Activated naive CD8-positive, alpha-beta T cell treated with anti-CD3 and anti-CD28 coated beads, Interleukin-2, amount 50 U/mL, for 24 hours (primary cell): Measurements from ENCODE around the gene TSPAN18.

Experiments used
- ATAC-seq: fragments of 150-1000 bp; cut with Tn5 transposase; one replicate; pipeline ENCODE4 v1.10.0; 2021
- DNase-seq: peaks from one replicate; pipeline ENCODE4 v3.0.0; 2021
- H3K27ac Mint-ChIP-seq: one replicate; pipeline ENCODE4 v1.8.0; 2021; ENCODE audit warnings: mild to moderate bottlenecking, mixed read lengths
- H3K27me3 Mint-ChIP-seq: one replicate; pipeline ENCODE4 v1.8.0; 2021; ENCODE audit warnings: mixed read lengths
- H3K36me3 Mint-ChIP-seq: one replicate; pipeline ENCODE4 v1.8.0; 2021; ENCODE audit warnings: low read depth, mixed read lengths
- H3K4me1 Mint-ChIP-seq: one replicate; pipeline ENCODE4 v1.8.0; 2021; ENCODE audit warnings: mixed read lengths
- H3K4me3 Mint-ChIP-seq: one replicate; pipeline ENCODE4 v1.8.0; 2021; ENCODE audit warnings: mild to moderate bottlenecking, moderate library complexity, mixed read lengths
- H3K9me3 Mint-ChIP-seq: one replicate; pipeline ENCODE4 v1.8.0; 2021; ENCODE audit warnings: mixed read lengths

Gene TSPAN18

DNA sequence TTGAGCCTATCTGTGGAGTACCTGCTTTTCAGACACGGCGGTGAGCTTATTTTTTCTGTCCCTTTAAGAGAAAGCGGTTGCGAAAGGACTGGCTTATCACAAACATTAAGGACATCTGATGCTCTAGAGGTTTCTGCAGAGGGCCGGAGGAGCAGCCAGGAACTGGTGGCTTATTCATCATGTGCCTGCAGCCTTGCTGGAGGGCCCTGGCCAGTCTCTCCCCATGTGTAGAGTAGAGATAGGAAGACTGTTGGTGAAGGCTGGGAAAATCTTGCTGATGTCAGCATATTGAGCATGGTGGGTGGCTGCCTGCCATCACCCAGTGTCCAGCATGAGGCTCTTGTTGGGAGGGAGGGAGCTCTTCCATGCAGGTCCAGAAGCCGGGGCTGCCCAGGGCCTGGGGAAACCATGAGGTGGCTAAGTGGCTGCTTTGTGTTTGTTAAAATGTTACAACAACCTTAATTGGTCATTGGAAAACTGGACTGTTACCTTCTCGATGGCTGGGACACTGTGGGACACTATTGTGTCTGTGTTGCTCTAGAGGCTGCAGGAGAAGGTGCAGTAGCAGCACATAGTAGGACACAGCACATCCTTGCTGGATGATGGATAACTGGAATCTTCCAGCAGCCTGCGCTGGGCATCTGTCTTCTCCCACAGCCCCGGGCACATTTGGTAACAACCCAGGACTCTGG is 54.3 kb downstream of the TSPAN18 start:
- Mint-ChIP-seq H3K36me3 (no peaks in the 10 kb centered on the region), H3K27ac (no peak overlapping the region), H3K4me3 (no peak overlapping the region), H3K27me3 (no peaks in the 10 kb centered on the region), H3K9me3 (no peaks in the 10 kb centered on the region), H3K4me1 (no peaks in the 10 kb centered on the region)
- DNase-seq (no peak), ATAC-seq (no peak)

DNA sequence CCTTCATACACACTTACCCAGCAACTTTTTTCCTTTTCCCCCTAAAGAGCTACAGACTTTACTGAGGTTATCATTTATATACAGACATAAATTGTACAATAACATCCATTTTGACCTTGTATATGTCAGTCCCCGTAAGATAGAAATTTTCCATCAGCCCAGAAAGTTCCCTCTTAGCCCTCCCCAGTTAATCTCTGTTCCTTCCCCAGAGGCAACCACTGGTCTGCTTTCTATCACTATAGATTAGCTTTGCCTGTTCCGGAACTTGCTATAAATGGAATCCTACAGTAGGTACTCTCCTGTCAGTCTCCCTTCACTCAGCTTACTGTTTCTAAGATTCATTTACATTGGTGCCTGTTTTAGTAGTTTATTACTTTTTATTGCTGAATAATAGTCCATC is 54.9 kb downstream of the TSPAN18 start:
- Mint-ChIP-seq H3K4me1 (no peaks in the 10 kb centered on the region), H3K9me3 (no peaks in the 10 kb centered on the region), H3K36me3 (no peaks in the 10 kb centered on the region), H3K4me3 (no peak overlapping the region), H3K27me3 (no peaks in the 10 kb centered on the region), H3K27ac (no peak overlapping the region)
- DNase-seq, result no peak
- no peak for ATAC-seq

DNA sequence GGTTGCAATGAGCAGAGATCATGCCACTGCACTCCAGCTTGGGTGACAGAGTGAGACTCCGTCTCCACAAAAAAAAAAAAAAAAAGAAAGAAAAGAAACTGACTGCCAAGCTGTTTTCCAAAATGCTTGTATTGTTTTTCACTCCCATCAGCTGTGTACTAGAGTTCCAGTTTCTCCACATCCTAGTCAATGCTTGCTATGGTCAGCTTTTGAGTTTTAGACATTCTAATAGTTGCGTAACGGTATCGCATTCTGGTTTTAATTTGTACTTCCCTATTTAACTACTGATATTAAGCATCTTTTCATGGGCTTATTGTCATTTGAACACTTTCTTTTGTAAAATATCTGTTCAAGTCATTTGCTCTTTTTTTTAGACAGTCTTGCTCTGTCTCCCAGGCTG is 55.7 kb downstream of the TSPAN18 start:
- no peak overlapping the region for H3K4me3 Mint-ChIP-seq
- no peaks in the 10 kb centered on the region for H3K4me1 Mint-ChIP-seq
- no peaks in the 10 kb centered on the region for H3K27me3 Mint-ChIP-seq
- H3K36me3 Mint-ChIP-seq, result no peaks in the 10 kb centered on the region
- H3K27ac Mint-ChIP-seq, result no peak overlapping the region
- no peaks in the 10 kb centered on the region for H3K9me3 Mint-ChIP-seq
- ATAC-seq (no peak), DNase-seq (no peak)

DNA sequence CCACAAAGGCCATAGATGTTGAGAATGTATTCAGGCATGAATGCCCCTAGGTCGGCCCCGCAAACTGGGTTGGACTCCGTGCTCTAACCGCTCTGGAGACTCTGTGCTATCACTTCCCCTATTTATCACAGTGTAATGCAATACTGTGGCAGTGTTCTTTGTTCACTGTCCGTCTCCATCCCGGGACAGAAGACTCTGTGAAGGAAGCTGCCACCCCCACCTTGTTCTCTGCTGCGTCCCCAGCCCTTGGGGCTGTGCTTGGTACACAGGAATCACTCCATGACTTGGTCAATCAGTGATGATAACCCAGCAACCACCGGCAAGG is 57.6 kb downstream of the TSPAN18 start:
- Mint-ChIP-seq H3K4me3 (no peak overlapping the region), H3K27me3 (no peaks in the 10 kb centered on the region), H3K36me3 (no peaks in the 10 kb centered on the region), H3K4me1 (no peaks in the 10 kb centered on the region), H3K27ac (no peak overlapping the region), H3K9me3 (no peaks in the 10 kb centered on the region)
- ATAC-seq (no peak), DNase-seq (no peak)

DNA sequence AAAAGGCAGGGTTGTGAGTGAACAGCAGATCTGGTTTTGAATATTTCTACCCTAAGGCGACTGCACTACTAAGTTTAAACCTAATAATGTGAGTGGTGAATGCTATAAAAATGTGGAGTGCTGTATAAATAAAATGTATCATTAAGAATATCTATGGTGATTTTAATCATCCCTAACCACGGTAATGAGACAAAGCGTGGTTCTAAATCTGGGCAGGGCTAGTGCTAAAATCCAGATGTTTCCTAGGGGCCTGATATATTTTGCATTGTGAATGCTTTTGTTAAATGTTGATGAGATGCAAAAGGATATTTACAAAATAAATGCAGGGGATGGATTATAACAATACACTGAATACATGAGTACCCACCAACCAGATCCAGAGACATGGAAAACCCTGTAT is 58.1 kb downstream of the TSPAN18 start:
- no peak for ATAC-seq
- Mint-ChIP-seq H3K4me3 (no peak overlapping the region), H3K9me3 (no peaks in the 10 kb centered on the region), H3K27me3 (no peaks in the 10 kb centered on the region), H3K36me3 (no peaks in the 10 kb centered on the region), H3K4me1 (no peaks in the 10 kb centered on the region), H3K27ac (no peak overlapping the region)
- no peak for DNase-seq

DNA sequence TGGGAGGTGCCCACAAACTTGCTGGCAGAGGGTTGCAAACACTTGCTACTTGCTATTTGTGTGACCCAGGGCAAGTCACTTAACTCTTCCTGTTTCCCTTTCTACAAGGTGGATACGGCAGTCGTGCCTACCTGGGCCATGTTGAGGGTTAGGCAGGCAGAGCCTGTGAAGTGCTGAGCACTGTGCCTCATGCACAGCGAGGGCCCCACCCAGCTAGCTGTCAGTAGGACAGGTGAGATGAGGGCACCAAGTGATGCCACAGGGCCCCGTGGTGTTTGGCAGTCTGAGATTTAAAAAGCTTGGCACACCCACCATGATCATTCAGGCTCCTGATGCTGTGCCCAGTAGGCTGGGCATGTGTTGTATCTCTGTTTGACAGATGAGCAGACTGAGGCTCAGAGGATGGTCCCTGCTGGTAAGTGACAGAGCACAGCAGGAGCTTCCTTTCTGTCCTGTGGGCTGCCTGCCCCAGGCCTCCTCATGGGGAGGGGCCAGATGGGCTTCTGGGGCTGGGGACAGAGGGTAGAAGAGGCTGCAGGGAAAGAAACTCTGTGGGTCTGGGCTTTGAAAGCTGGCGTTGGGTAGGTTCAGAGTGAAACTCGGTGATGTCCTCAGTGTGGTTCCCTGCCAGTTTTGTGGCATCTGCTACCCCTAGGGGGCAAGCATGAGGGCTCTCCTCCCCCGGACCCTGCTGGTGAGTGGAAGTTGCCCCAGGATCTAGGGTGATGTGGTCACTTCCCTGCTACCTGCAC is 59.3 kb downstream of the TSPAN18 start:
- ATAC-seq (no peak), DNase-seq (peak; percentile 13)
- H3K27me3 Mint-ChIP-seq, result no peaks in the 10 kb centered on the region
- H3K27ac Mint-ChIP-seq, result no peak overlapping the region
- no peaks in the 10 kb centered on the region for H3K4me1 Mint-ChIP-seq
- H3K4me3 Mint-ChIP-seq, result no peak overlapping the region
- no peaks in the 10 kb centered on the region for H3K9me3 Mint-ChIP-seq
- H3K36me3 Mint-ChIP-seq, result no peaks in the 10 kb centered on the region

DNA sequence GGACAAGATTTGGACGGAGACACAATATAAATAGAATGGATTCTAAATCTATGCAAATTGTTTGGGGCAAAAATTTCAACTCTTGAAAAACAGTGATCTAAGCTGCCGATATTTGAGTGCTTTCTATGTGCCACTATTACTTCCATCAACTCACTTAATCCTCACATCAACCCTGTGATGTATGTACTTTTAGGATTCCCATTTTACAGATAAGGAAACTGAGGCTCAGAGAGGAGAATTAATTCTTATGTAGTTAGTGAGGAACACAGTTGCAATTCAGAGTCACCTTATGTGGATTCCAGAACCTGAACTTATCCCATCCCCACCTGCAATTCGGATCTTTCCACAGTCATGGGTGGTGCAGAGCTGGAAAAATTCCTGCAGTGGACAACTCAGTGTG is 60.3 kb downstream of the TSPAN18 start:
- Mint-ChIP-seq H3K27me3 (peaks cover under 1% of the 10 kb centered on the region), H3K4me3 (no peak overlapping the region), H3K9me3 (no peaks in the 10 kb centered on the region), H3K27ac (no peak overlapping the region), H3K36me3 (no peaks in the 10 kb centered on the region), H3K4me1 (no peaks in the 10 kb centered on the region)
- DNase-seq, result no peak
- no peak for ATAC-seq

DNA sequence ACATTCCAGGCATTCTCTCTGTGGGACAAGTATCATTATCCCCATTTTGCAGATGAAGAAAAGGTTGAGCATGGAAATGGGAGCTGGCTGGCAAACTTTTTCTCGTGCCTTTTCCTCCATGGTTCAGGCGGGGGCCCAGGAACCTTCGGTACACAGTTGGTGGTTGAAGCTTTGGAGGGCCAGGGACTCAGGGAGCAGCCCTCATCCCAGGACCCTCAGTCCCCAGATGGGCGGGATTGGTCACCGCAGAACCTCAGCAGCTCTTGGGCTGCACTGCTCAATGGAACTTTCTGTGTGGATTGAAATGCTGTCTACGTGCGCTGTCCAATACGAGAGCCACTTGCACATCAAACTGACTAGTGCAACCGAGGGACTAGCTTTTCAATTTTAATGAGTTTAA is 61.2 kb downstream of the TSPAN18 start:
- ATAC-seq, result no peak
- Mint-ChIP-seq H3K9me3 (no peaks in the 10 kb centered on the region), H3K4me1 (no peaks in the 10 kb centered on the region), H3K27ac (no peak overlapping the region), H3K36me3 (no peaks in the 10 kb centered on the region), H3K27me3 (peaks cover 2% of the 10 kb centered on the region), H3K4me3 (no peak overlapping the region)
- DNase-seq, result no peak

DNA sequence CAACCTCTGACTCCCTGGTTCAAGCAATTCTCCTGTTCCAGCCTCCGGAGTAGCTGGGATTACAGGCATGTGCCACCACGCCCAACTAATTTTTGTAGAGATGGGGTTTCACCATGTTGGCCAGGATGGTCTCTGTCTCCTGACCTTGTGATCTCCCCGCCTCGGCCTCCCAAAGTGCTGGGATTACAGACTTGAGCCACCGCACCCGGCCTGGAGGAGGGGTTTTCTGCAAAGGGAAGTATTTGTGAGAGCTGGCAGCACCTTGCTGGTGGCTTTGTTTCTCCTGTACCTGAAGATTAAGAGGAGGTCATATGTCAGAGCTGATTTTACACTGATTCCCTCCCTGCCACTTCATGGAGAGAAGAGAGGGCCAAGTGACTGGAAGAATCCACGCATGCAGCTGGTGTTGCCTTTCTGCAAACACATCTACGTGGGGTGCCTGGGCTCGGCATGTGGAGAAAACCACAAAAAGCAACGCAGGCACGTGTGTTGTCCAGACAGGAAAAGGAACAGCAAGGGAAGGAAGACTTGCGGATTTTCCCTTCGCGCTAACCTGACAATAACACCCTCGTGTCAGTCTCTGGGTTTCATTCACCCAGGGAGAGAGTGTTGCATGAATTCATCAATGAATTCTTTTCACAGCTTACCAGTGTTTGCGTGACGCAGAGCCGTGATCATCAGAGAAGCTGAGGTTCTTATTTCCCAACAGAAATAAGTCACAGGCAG is 61.9 kb downstream of the TSPAN18 start:
- DNase-seq (no peak), ATAC-seq (no peak)
- H3K4me1 Mint-ChIP-seq, result no peaks in the 10 kb centered on the region
- H3K9me3 Mint-ChIP-seq, result no peaks in the 10 kb centered on the region
- H3K36me3 Mint-ChIP-seq, result no peaks in the 10 kb centered on the region
- H3K4me3 Mint-ChIP-seq, result no peak overlapping the region
- peaks cover 2% of the 10 kb centered on the region for H3K27me3 Mint-ChIP-seq
- no peak overlapping the region for H3K27ac Mint-ChIP-seq

DNA sequence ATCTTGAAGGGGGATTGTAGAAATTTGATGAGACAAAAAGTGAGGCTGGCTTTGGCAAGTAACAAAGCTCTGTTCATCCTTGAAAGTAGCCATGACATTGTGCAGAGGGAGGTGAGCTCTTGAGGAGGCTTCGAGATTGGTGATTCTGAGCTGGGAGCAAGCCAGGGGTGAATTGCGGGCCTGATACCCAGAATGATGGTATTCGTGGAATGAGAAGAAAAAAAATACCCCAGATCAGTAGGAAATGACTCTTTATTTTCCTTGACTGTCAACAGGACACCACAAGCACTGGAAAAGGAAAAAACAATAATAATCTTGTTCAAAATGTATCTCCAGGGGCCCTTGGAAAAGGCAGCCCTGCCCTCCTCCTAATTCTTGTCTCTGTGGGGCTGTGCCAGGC is 62.7 kb downstream of the TSPAN18 start:
- Mint-ChIP-seq H3K4me1 (no peaks in the 10 kb centered on the region), H3K9me3 (no peaks in the 10 kb centered on the region), H3K27me3 (peaks cover 2% of the 10 kb centered on the region), H3K27ac (no peak overlapping the region), H3K36me3 (no peaks in the 10 kb centered on the region), H3K4me3 (no peak overlapping the region)
- ATAC-seq, result no peak
- DNase-seq, result no peak

DNA sequence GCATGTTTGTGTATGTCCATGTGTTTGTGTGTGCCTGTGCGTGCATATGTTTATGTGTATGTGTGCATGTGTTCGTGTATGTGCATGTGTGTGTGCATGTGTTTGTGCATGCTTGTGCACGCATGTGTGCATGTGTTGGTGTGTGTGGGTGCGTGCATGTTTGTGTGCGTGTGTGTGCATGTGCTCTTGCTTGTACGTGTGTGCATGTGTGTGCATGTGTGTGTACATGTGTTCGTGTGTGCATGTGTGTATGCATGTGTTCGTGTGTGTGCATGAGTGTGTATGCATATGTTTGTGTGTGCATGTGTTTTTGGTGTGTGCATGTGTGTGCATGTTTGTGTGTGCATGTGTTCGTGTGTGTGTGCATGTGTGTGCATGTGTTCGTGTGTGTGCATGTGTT is 63.4 kb downstream of the TSPAN18 start:
- Mint-ChIP-seq H3K36me3 (no peaks in the 10 kb centered on the region), H3K4me3 (no peak overlapping the region), H3K4me1 (no peaks in the 10 kb centered on the region), H3K9me3 (no peaks in the 10 kb centered on the region), H3K27me3 (peaks cover 2% of the 10 kb centered on the region), H3K27ac (no peak overlapping the region)
- DNase-seq (no peak), ATAC-seq (no peak)

DNA sequence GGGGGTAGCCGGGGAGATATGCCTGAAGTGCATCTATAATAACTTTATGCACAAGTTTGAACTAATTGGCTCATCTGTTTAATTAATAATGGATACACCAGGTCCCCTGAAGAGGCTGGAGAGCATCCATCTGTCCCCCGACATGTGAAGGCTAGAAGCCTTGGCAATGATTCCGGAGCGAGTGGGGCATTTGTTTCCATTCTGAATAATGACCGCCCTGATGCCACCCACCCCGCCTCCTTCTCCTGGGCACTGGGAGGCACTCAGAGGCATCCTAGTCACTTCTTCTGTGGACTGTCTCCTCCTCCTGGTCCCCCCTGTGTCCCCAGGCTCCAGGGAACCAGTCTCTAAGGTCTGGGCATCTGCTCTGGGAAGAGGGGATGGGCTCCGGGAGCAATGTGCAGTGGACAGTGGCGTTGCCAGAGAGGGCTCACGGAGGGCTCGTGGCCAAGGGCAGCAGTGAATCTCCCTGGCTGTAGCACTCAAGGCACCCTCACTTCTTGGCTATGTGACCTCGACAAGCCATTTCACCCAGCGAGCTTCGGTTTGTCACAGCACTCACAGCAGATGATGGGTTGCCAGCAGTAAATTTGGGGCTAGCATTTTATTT is 64.7 kb downstream of the TSPAN18 start:
- DNase-seq (no peak), ATAC-seq (no peak)
- no peaks in the 10 kb centered on the region for H3K4me1 Mint-ChIP-seq
- H3K27me3 Mint-ChIP-seq, result peaks cover 2% of the 10 kb centered on the region
- no peak overlapping the region for H3K4me3 Mint-ChIP-seq
- no peaks in the 10 kb centered on the region for H3K9me3 Mint-ChIP-seq
- H3K27ac Mint-ChIP-seq, result no peak overlapping the region
- H3K36me3 Mint-ChIP-seq, result no peaks in the 10 kb centered on the region

DNA sequence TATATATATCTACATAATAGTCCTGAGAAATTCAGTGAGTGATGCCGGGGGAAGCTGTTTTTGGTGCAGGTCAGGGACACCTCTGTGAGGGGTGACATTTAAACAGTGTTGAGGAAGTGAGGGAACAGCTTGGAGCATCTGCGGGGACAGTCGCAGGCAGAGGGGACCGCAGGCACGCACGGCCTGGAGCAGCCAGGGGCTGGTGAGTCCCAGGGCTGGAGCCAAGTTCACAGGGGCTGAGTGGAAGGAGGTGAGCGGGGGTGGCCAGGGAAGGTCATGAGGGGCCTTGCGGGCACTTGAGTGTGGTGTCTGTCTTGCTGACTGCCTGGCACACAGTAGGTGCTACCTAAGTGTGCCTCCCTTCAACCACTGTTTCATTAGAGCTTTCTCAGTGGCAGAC is 65.4 kb downstream of the TSPAN18 start:
- Mint-ChIP-seq H3K27ac (no peak overlapping the region), H3K4me1 (no peaks in the 10 kb centered on the region), H3K36me3 (no peaks in the 10 kb centered on the region), H3K4me3 (no peak overlapping the region), H3K9me3 (no peaks in the 10 kb centered on the region), H3K27me3 (peaks cover 2% of the 10 kb centered on the region)
- ATAC-seq (no peak), DNase-seq (no peak)

DNA sequence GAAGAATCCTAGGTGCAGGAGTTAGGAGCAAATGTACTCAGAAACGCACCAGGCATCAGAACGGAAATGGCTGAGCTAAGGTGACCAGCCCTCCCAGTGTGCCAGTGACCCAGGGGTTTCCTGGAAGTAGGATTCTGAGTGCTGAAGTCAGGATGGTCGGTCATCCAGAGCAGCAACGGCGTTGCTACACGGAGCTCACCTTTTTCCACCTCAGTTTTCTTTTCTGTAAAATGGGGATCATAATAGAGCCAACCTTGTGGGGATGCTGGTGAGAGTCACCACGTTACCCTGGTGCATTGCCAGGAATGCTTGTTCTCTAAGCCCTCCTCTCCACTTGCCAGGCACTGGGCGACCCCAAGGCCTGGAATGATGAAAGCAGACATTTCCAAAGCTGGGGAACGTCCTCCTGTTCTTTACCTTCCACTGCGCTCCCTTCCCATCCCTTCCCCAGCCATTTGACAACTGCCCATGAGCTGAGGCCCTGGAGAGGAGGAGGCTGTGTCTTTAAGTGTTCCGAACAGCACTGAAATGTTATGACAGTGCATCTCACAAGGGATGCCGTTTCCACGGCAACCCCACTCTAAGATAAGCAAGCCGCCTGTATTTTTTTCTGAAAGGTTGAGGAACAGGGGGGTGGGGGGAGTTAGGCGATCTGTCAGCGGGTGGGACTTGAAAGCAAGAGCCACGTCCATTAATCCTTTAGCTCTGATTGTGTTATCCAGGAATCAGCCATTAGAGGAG is 66.8 kb downstream of the TSPAN18 start:
- Mint-ChIP-seq H3K4me3 (no peak overlapping the region), H3K36me3 (no peaks in the 10 kb centered on the region), H3K27ac (no peak overlapping the region), H3K9me3 (no peaks in the 10 kb centered on the region), H3K4me1 (no peaks in the 10 kb centered on the region), H3K27me3 (peaks cover 2% of the 10 kb centered on the region)
- ATAC-seq (no peak), DNase-seq (no peak)
